HG02610 (cell line): ENCODE data around the gene DLGAP3.
"Not testable (repeated sequence)": the region's sequence is repeated elsewhere in the genome, so short reads cannot be mapped to it uniquely, and the experiment has no call there.

Experiments used
- ATAC-seq: cut with Tn5 transposase; IDR thresholded peaks from one replicate; pipeline ENCODE4 v1.9.1; 2021; ENCODE audit warnings: mild to moderate bottlenecking, moderate library complexity; ENCODE audit not compliant: unreplicated experiment

DLGAP3 gene

GRCh38 chr1:34842073-34842472, 87.4 kb downstream of the DLGAP3 start:
- no peak for ATAC-seq

GRCh38 chr1:34840426-34840825, 89.0 kb downstream of the DLGAP3 start:
- ATAC-seq: no peak

- ATAC-seq: no peak
Observed at GRCh38 chr1:34839526-34840305, 89.7 kb downstream of the DLGAP3 start.

GRCh38 chr1:34833711-34834110, 95.7 kb downstream of the DLGAP3 start:
- no peak for ATAC-seq

GRCh38 chr1:34831721-34832246, 97.7 kb downstream of the DLGAP3 start:
- ATAC-seq: no peak

GRCh38 chr1:34829250-34829649, 100.2 kb downstream of the DLGAP3 start:
- no peak for ATAC-seq

GRCh38 chr1:34828611-34829010, 100.8 kb downstream of the DLGAP3 start:
- no peak for ATAC-seq

- ATAC-seq: no peak
Observed at GRCh38 chr1:34827341-34827941, 102.0 kb downstream of the DLGAP3 start.

- no peak for ATAC-seq
Observed at GRCh38 chr1:34825455-34826091, 103.9 kb downstream of the DLGAP3 start.

- ATAC-seq: no peak
Observed at GRCh38 chr1:34824817-34825454, 104.5 kb downstream of the DLGAP3 start.

- no peak for ATAC-seq
Observed at GRCh38 chr1:34822202-34822601, 107.2 kb downstream of the DLGAP3 start.

- ATAC-seq: not testable (repeated sequence)
Observed at GRCh38 chr1:34818862-34819261, 110.6 kb downstream of the DLGAP3 start.

GRCh38 chr1:34816778-34817177, 112.7 kb downstream of the DLGAP3 start:
- no peak for ATAC-seq

- ATAC-seq: no peak
Observed at GRCh38 chr1:34816332-34816731, 113.1 kb downstream of the DLGAP3 start.
